H1 (cell line): Measurements from ENCODE around the gene FCAMR. TPM values are rescaled to one million over a fixed set of nuclear protein-coding genes. Genes with fewer than 3 reads are reported as not detected.
A peak's percentile ranks its signal among the peaks of the same experiment; 100 is the strongest.

Experiments
- CTCF ChIA-PET: fragments of 300-600 bp; sonication (Branson Sonifier 250); formaldehyde crosslinking; loops from one replicate; lab custom pipeline; 2021; ENCODE audit not compliant: partially characterized antibody; lab: Charles Lee
- POLR2A ChIA-PET: fragments of 300-600 bp; sonication (Branson Sonifier 250); formaldehyde crosslinking; loops from one replicate; lab custom pipeline; 2021; ENCODE audit warnings: inconsistent platforms; ENCODE audit not compliant: partially characterized antibody; lab: Charles Lee
- DNase-seq, 2 experiments: peaks; one replicate each; pipeline versions ENCODE4 v3.0.0 to v3.0.0-alpha.2; 2010 to 2022; ENCODE audit warnings: low spot score in 2 of 2, low read depth in 1 of 2, mixed read lengths in 1 of 2
- FAIRE-seq: peaks from 2 replicates; lab custom pipeline; 2011; peaks lifted over from hg19 to GRCh38; lab: Jason Lieb, UNC
- H2AFZ ChIP-seq: 2 replicates; pipeline ENCODE4 v1.8.1; 2012; ENCODE audit warnings: low read length, inconsistent platforms
- H2AK5ac ChIP-seq: 2 replicates; pipeline ENCODE4 v1.6.1; 2013; ENCODE audit warnings: low read depth, low read length
- H2BK120ac ChIP-seq: replicated peaks from 2 replicates; pipeline ENCODE3; 2013; ENCODE audit warnings: low read depth, low read length, inconsistent platforms
- H2BK12ac ChIP-seq: 2 replicates; pipeline ENCODE4 v1.6.1; 2013; ENCODE audit warnings: low read depth, low read length
- H2BK15ac ChIP-seq: 2 replicates; pipeline ENCODE4 v1.6.1; 2013; ENCODE audit warnings: low read length
- H2BK20ac ChIP-seq: 2 replicates; pipeline ENCODE4 v1.6.1; 2013; ENCODE audit warnings: low read length
- H2BK5ac ChIP-seq: 2 replicates; pipeline ENCODE4 v1.6.1; 2013; ENCODE audit warnings: low read depth, low read length
- H3K14ac ChIP-seq: 2 replicates; pipeline ENCODE4 v1.6.1; 2013; ENCODE audit warnings: inconsistent platforms; ENCODE audit not compliant: insufficient read length
- H3K18ac ChIP-seq: 2 replicates; pipeline ENCODE4 v1.6.1; 2013; ENCODE audit warnings: low read length; ENCODE audit errors: extremely low read depth
- H3K23ac ChIP-seq: 2 replicates; pipeline ENCODE4 v1.6.1; 2013; ENCODE audit warnings: inconsistent platforms; ENCODE audit not compliant: insufficient read length
- H3K23me2 ChIP-seq: 2 replicates; pipeline ENCODE4 v1.6.1; 2013; ENCODE audit warnings: low read depth, low read length
- H3K27ac ChIP-seq: 2 replicates; pipeline ENCODE4 v1.6.1; 2011; ENCODE audit warnings: low read depth, low read length, inconsistent platforms
- H3K27me3 ChIP-seq, 4 experiments: replicated peaks in 1 of 4; 1 replicate in 1 of 4; 2 replicates in 3 of 4; pipeline versions ENCODE4 v1.6.1 to v1.8.1; 2011 to 2013; ENCODE audit warnings: low read length in 3 of 4, mild to moderate bottlenecking in 3 of 4, inconsistent platforms in 2 of 4, mixed read lengths in 2 of 4, moderate library complexity in 1 of 4; ENCODE audit not compliant: control insufficient read depth in 3 of 4, insufficient read depth in 3 of 4; ENCODE audit errors: extremely low read depth in 1 of 4
- H3K36me3 ChIP-seq, 4 experiments: 2 replicates each; pipeline versions ENCODE4 v1.6.1 to v1.8.1; 2011 to 2013; ENCODE audit warnings: mild to moderate bottlenecking in 4 of 4, low read length in 3 of 4, moderate library complexity in 2 of 4, control low read depth in 1 of 4, inconsistent platforms in 1 of 4; ENCODE audit not compliant: insufficient read depth in 4 of 4, control insufficient read depth in 2 of 4
- H3K4ac ChIP-seq: replicated peaks from 2 replicates; pipeline ENCODE3; 2013; ENCODE audit warnings: low read length, low read depth, mixed read lengths, inconsistent platforms; ENCODE audit not compliant: insufficient read length
- H3K4me1 ChIP-seq, 4 experiments: replicated peaks in 1 of 4; 1 replicate in 1 of 4; 2 replicates in 3 of 4; pipeline versions ENCODE4 v1.6.1 to v1.8.1; 2011 to 2013; ENCODE audit warnings: low read length in 3 of 4, inconsistent platforms in 2 of 4, mixed read lengths in 1 of 4; ENCODE audit not compliant: insufficient read depth in 4 of 4, control insufficient read depth in 3 of 4
- H3K4me2 ChIP-seq, 2 experiments: 2 replicates each; pipeline versions ENCODE4 v1.6.1 to v1.8.1; 2011 to 2013; ENCODE audit warnings: low read depth in 2 of 2, low read length in 2 of 2, control low read depth in 1 of 2, inconsistent platforms in 1 of 2, mild to moderate bottlenecking in 1 of 2; ENCODE audit not compliant: insufficient read depth in 1 of 2
- H3K4me3 ChIP-seq, 4 experiments: fragments of 200-600, 300-600 bp in 1 of 4; sonication (generic), shearing (Covaris generic), sonication (Bioruptor Twin) in 1 of 4; 2 replicates each; pipeline versions ENCODE4 v1.5.1 to v1.8.1; 2011 to 2016; ENCODE audit warnings: low read length in 4 of 4, low read depth in 3 of 4, control low read depth in 2 of 4, inconsistent platforms in 2 of 4, mild to moderate bottlenecking in 2 of 4, mixed read lengths in 1 of 4, moderate library complexity in 1 of 4; ENCODE audit not compliant: insufficient read depth in 2 of 4; ENCODE audit errors: extremely low read depth in 1 of 4
- H3K56ac ChIP-seq: replicated peaks from 2 replicates; pipeline ENCODE3; 2013; ENCODE audit warnings: low read depth, mild to moderate bottlenecking, mixed read lengths, low read length, inconsistent platforms; ENCODE audit not compliant: insufficient read length
- H3K79me1 ChIP-seq: 2 replicates; pipeline ENCODE4 v1.6.1; 2013; ENCODE audit warnings: low read depth, low read length, control low read depth
- H3K79me2 ChIP-seq, 2 experiments: 2 replicates each; pipeline versions ENCODE4 v1.6.1 to v1.8.1; 2012 to 2013; ENCODE audit warnings: low read length in 2 of 2, mild to moderate bottlenecking in 2 of 2, inconsistent platforms in 1 of 2; ENCODE audit not compliant: insufficient read depth in 2 of 2, control insufficient read depth in 1 of 2
- H3K9ac ChIP-seq, 4 experiments: replicated peaks in 1 of 4; 1 replicate in 1 of 4; 2 replicates in 3 of 4; pipeline versions ENCODE4 v1.6.1 to v1.8.1; 2011 to 2013; ENCODE audit warnings: low read depth in 3 of 4, low read length in 3 of 4, control low read depth in 2 of 4, mild to moderate bottlenecking in 2 of 4, moderate library complexity in 2 of 4, inconsistent platforms in 1 of 4; ENCODE audit errors: extremely low read depth in 1 of 4
- H3K9me3 ChIP-seq, 2 experiments: 2 replicates each; pipeline versions ENCODE4 v1.6.1 to v1.8.1; 2012 to 2013; ENCODE audit warnings: mild to moderate bottlenecking in 2 of 2, moderate library complexity in 2 of 2, control low read depth in 1 of 2, inconsistent platforms in 1 of 2, low read depth in 1 of 2, low read length in 1 of 2, mixed read lengths in 1 of 2; ENCODE audit not compliant: insufficient read depth in 2 of 2
- H4K20me1 ChIP-seq, 2 experiments: replicated peaks in 1 of 2; 2 replicates each; pipeline versions ENCODE3 to v1.8.1; 2011 to 2013; ENCODE audit warnings: inconsistent platforms in 2 of 2, low read length in 2 of 2, mild to moderate bottlenecking in 1 of 2; ENCODE audit not compliant: insufficient read depth in 2 of 2, control insufficient read depth in 1 of 2
- H4K5ac ChIP-seq: 2 replicates; pipeline ENCODE4 v1.6.1; 2013; ENCODE audit warnings: low read length, low read depth, mixed read lengths, inconsistent platforms; ENCODE audit not compliant: insufficient read length
- H4K8ac ChIP-seq: 2 replicates; pipeline ENCODE4 v1.8.0; 2013; ENCODE audit warnings: mild to moderate bottlenecking, moderate library complexity, low read length, inconsistent platforms; ENCODE audit not compliant: insufficient read depth; ENCODE audit errors: extremely low read depth
- H4K91ac ChIP-seq: replicated peaks from 2 replicates; pipeline ENCODE3; 2013; ENCODE audit warnings: low read length, mixed read lengths, inconsistent platforms; ENCODE audit not compliant: insufficient read length
- POU5F1 ChIP-seq: IDR thresholded peaks from 2 replicates; pipeline ENCODE4 v1.6.1; 2011; ENCODE audit warnings: low read depth, mild to moderate bottlenecking, low read length, moderate library complexity
- RAD21 ChIP-seq, 2 experiments: IDR thresholded peaks in 1 of 2; conservative IDR thresholded peaks in 1 of 2; 2 replicates each; pipeline ENCODE4 v1.6.1; 2011; ENCODE audit warnings: low read depth in 2 of 2, low read length in 2 of 2, improper control_type of control experiment in 1 of 2, inconsistent platforms in 1 of 2, mild to moderate bottlenecking in 1 of 2, moderate library complexity in 1 of 2
- TEAD4 ChIP-seq: IDR thresholded peaks from 2 replicates; pipeline ENCODE4 v1.6.1; 2012; ENCODE audit warnings: low read depth, low read length, inconsistent platforms, mixed read lengths
- YY1 ChIP-seq: IDR thresholded peaks from 2 replicates; pipeline ENCODE4 v1.6.1; 2011; ENCODE audit warnings: low read depth, mild to moderate bottlenecking, low read length
- WGBS, 2 experiments: shearing (Covaris generic) in 1 of 2; methylation state at CpG; one replicate each; pipeline versions ENCODE4 v1.1.6 to v1.1.7; 2013 to 2015; ENCODE audit warnings: low lambda C conversion rate in 2 of 2, mixed read lengths in 2 of 2, inconsistent platforms in 1 of 2, low coverage in 1 of 2, missing lambda C conversion rate in 1 of 2; ENCODE audit not compliant: insufficient replicate concordance in 2 of 2, insufficient coverage in 1 of 2, insufficient read length in 1 of 2; ENCODE audit errors: extremely low coverage in 1 of 2, missing lambda C conversion rate in 1 of 2; 5-methylcytosine and 5-hydroxymethylcytosine counted together
- polyA plus RNA-seq, 7 experiments: library from polyadenylated mRNA; depleted of rRNA in 3 of 7; stranded (reverse) in 5 of 7; unstranded in 2 of 7; fragments of >200 nt in 5 of 7; fragments of 200-250 nt in 2 of 7; gene quantifications; 1 replicate in 5 of 7; 2 replicates in 1 of 7; 4 replicates in 1 of 7; pipeline versions ENCODE4 v1.2.1 to v1.2.3, GENCODE V29; 2011 to 2013; ENCODE audit warnings: missing spikeins in 2 of 7, mixed read lengths in 2 of 7
- total RNA-seq: library from RNA; stranded (reverse); fragmentation: NEBNext Ultra II Directional; extraction: Animal tissue kit (Norgen Biotek cat#: 25700); gene quantifications from 2 replicates; pipeline ENCODE4 v1.2.1, GENCODE V29; 2021
- TF ChIP-seq, protein P1 (sequence below), 3 experiments: IDR thresholded peaks; 1 replicate in 2 of 3; 2 replicates in 1 of 3; pipeline versions ENCODE4 v1.5.1 to v1.6.1; 2011; ENCODE audit warnings: low read length in 3 of 3, mild to moderate bottlenecking in 3 of 3, inconsistent platforms in 2 of 3, low read depth in 1 of 3, moderate library complexity in 1 of 3; ENCODE audit not compliant: insufficient read depth in 1 of 3; ENCODE audit errors: control extremely low read depth in 1 of 3

FCAMR gene
- total and polyA plus RNA-seq, 2 of the 8 experiments (the other 6 are each of a cell fraction or from before 2014, with no cell fraction given), result not detected

GRCh38 chr1:206979379-206980043, 9.3 kb upstream of the FCAMR start:
- H4K20me1 ChIP-seq, result no peaks in the 10 kb centered on the region
- H4K5ac ChIP-seq, result no peak overlapping the region
- no peak overlapping the region for H2BK5ac ChIP-seq
- ChIA-PET POLR2A (no interaction called here), CTCF (interaction anchor here (0.6 to 8.9 kb wide), 30 partner anchors 8 to 500 kb away, joined by 3 to 188 read pairs (median 4); partner anchors contain the start of genes FCAMR, IL19 and IL20)
- no peak overlapping the region for H3K18ac ChIP-seq
- H3K4ac ChIP-seq, result no peak overlapping the region
- no peaks in the 10 kb centered on the region for H3K9me3 ChIP-seq
- no peak overlapping the region for H3K14ac ChIP-seq
- DNase-seq (no peak), FAIRE-seq (peak; percentile 77)
- H2BK15ac ChIP-seq, result no peak overlapping the region
- H3K79me2 ChIP-seq, result no peaks in the 10 kb centered on the region
- no peaks in the 10 kb centered on the region for H3K36me3 ChIP-seq
- no peaks in the 10 kb centered on the region for H3K23me2 ChIP-seq
- H4K8ac ChIP-seq, result no peak overlapping the region
- H3K27me3 ChIP-seq, result no peaks in the 10 kb centered on the region
- no peak overlapping the region for H3K4me2 ChIP-seq
- H2BK120ac ChIP-seq, result no peak overlapping the region
- H3K27ac ChIP-seq, result no peak overlapping the region
- peak overlapping the region; percentile 11; the same call in 1 of the 2 replicates for H2BK20ac ChIP-seq
- no peak overlapping the region for H4K91ac ChIP-seq
- no peak overlapping the region for H2AK5ac ChIP-seq
- WGBS, 2 experiments, result 63% methylated on average over 3 of the region's 3 CpGs; no CpG with 5 or more reads in 1 of the 2 experiments
- H3K9ac ChIP-seq, result no peak overlapping the region
- H3K56ac ChIP-seq, result no peak overlapping the region
- no peaks in the 10 kb centered on the region for H3K79me1 ChIP-seq
- H2BK12ac ChIP-seq, result no peak overlapping the region
- H3K4me3 ChIP-seq, result no peak overlapping the region
- peaks cover 0 to 3% (median 2%) of the 10 kb centered on the region in 4 experiments; a peak in 4 of 7 replicates for H3K4me1 ChIP-seq
- TF ChIP-seq POU5F1 (no peak), TEAD4 (no peak), YY1 (0 out of 2 replicates have a peak, but pooled peaks have one; percentile 31), RAD21 (IDR thresholded peaks at IDR 0.05 in 1 of 2, conservative IDR thresholded peaks at IDR 0.05 in 1 of 2; ENCODE audit: low read depth in 2 of 2, low read length in 2 of 2) (peak; percentile 53 to 67)
- TF ChIP-seq, protein P1, sequence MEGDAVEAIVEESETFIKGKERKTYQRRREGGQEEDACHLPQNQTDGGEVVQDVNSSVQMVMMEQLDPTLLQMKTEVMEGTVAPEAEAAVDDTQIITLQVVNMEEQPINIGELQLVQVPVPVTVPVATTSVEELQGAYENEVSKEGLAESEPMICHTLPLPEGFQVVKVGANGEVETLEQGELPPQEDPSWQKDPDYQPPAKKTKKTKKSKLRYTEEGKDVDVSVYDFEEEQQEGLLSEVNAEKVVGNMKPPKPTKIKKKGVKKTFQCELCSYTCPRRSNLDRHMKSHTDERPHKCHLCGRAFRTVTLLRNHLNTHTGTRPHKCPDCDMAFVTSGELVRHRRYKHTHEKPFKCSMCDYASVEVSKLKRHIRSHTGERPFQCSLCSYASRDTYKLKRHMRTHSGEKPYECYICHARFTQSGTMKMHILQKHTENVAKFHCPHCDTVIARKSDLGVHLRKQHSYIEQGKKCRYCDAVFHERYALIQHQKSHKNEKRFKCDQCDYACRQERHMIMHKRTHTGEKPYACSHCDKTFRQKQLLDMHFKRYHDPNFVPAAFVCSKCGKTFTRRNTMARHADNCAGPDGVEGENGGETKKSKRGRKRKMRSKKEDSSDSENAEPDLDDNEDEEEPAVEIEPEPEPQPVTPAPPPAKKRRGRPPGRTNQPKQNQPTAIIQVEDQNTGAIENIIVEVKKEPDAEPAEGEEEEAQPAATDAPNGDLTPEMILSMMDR (IDR thresholded peaks at IDR 0.05; ENCODE audit: control extremely low read depth in 1 of 3, insufficient read depth in 1 of 3, low read depth in 1 of 3, low read length in 3 of 3), result peak in 2 of 3 experiments; percentile 72 to 79; a peak in 3 of 4 replicates
- peak overlapping the region; percentile 66; the same call in 1 of the 2 replicates for H2AFZ ChIP-seq
- H3K23ac ChIP-seq, result no peak overlapping the region
